ENCODE results near the gene MATN1.
"Not testable (repeated sequence)": the region's sequence is repeated elsewhere in the genome, so short reads cannot be mapped to it uniquely, and the experiment has no call there.

MATN1 gene

DNA sequence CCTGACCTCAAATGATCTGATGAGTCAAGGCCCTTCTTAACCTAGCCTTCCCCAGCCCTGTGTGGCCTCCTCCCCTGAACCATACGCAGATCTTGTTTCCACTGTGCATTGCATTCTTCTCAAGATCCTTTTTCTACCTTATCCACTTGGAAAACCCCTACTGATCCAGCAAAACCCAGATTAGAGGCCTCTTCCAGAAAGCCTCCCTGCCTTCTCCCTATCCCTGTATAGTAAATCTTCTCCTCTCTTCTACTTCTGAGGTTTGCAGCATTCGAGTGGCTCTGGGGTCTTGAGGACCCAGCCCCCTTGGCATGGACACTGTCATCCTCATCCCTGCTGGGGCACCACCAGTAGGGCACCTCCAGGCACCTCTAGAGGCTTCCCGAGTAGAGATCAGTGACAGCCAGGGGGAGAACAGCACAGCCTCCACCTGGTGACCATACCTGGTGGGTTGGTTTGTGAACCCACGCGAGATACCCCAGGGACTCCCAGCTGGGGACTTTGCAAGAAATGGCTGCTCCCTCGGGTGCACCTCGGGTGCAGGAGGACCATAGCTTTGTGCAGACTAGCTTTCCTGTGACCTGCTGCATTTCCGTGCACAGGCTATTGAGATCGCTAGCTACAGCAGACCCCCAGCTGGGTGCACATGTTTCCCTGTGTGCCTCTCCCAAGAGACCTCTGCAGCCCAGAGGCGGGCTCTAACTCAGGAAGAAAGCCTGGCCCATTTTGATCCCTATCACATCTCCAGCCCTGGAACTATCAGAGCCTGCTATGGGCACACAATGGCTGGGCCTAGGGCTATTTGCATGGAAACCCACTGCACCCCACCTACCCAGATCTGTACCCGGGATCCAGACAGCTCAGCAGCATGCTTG, 34.2 kb downstream of the MATN1 start:
- peaks cover 4% of the 10 kb centered on the region for H3K4me1 ChIP-seq
- H3K27me3 ChIP-seq (ENCODE audit: control insufficient read depth, insufficient read depth, low read length) = no peaks in the 10 kb centered on the region
- no peak for TF ChIP-seq CTCF (IDR thresholded peaks at IDR 0.05)
- H3K27ac ChIP-seq = no peak overlapping the region
- no peak overlapping the region for H3K4me2 ChIP-seq (ENCODE audit: low read length)
- H3K79me2 ChIP-seq = no peaks in the 10 kb centered on the region
- no peaks in the 10 kb centered on the region for H3K9me3 ChIP-seq (ENCODE audit: control insufficient read depth, low read length)
- H2AFZ ChIP-seq = no peak overlapping the region
- H3K4me3 ChIP-seq (ENCODE audit: low read depth, low read length) = no peak overlapping the region
- H3K9ac ChIP-seq = no peak overlapping the region
- H3K36me3 ChIP-seq (ENCODE audit: control insufficient read depth, insufficient read depth, low read length) = no peaks in the 10 kb centered on the region

DNA sequence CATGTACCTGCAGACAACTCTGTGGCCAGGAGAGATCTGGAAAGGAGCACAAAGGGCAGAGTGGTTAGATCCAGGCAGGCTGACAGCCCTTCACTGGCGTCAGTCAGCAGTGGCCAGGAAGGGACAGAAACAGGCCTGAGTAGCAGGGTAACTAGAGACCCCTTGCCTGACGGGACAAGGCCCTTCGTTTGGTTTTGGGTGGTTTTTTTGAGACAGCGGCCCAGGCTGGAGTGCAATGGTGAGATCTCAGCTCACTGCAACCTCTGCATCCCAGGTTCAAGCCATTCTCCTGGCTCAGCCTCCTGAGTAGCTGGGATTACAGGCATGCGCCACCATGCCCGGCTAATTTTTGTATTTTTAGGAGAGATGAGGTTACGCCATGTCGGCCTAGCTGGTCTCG, 34.9 kb downstream of the MATN1 start:
- H3K27me3 ChIP-seq (ENCODE audit: control insufficient read depth, insufficient read depth, low read length); H3K4me1 ChIP-seq; H2AFZ ChIP-seq; H3K79me2 ChIP-seq; H3K4me3 ChIP-seq (ENCODE audit: low read depth, low read length); H3K4me2 ChIP-seq (ENCODE audit: low read length); H3K27ac ChIP-seq; H3K9me3 ChIP-seq (ENCODE audit: control insufficient read depth, low read length); H3K9ac ChIP-seq; H3K36me3 ChIP-seq (ENCODE audit: control insufficient read depth, insufficient read depth, low read length): not testable (repeated sequence)

GRCh38 chr1:30687886-30688285, 35.5 kb downstream of the MATN1 start:
- H3K9me3 ChIP-seq (ENCODE audit: control insufficient read depth, low read length) = no peaks in the 10 kb centered on the region
- H3K4me3 ChIP-seq (ENCODE audit: low read depth, low read length) = no peak overlapping the region
- no peaks in the 10 kb centered on the region for H3K27me3 ChIP-seq (ENCODE audit: control insufficient read depth, insufficient read depth, low read length)
- H3K27ac ChIP-seq = no peak overlapping the region
- no peak for TF ChIP-seq CTCF (IDR thresholded peaks at IDR 0.05)
- no peaks in the 10 kb centered on the region for H3K79me2 ChIP-seq
- H3K4me1 ChIP-seq = peaks cover 4% of the 10 kb centered on the region
- H3K4me2 ChIP-seq (ENCODE audit: low read length) = no peak overlapping the region
- no peak overlapping the region for H2AFZ ChIP-seq
- H3K9ac ChIP-seq = no peak overlapping the region
- no peaks in the 10 kb centered on the region for H3K36me3 ChIP-seq (ENCODE audit: control insufficient read depth, insufficient read depth, low read length)

DNA sequence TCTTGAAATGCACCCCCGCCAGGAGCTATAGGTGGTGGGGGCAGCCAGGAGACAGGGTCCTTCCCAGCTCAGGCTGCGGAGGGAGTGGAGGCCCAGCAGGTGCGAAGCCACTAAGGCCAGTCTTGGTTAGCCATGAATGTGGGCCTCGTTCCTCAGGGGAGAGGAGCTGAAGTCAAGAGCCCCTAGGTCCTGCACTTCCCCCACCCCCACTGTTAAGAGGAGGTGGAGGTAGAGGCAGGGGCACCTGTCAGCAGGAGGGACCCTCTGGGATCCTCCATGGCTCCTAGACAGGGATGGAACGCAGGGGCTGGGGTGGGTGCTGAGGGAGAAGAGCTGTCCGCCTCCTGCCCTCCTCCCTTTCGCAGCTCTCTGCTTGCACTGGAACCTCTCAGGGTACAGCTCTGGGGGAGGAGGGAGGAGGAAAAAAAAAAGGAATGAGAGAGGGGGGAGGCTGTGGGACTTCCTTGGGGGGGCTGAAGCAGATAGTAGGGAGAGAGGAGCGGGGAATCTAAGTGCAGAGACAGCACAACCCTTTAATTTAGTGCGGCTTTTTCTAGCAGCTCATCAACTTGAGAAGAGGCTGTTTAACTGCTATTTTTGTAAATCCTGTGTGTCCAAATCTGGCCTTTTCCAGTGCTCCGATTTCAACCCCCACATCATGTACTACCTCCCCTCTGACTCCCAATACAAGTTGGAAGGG, 37.0 kb downstream of the MATN1 start:
- no peaks in the 10 kb centered on the region for H3K27me3 ChIP-seq (ENCODE audit: control insufficient read depth, insufficient read depth, low read length)
- H3K27ac ChIP-seq = no peak overlapping the region
- no peak overlapping the region for H2AFZ ChIP-seq
- no peaks in the 10 kb centered on the region for H3K4me1 ChIP-seq
- H3K4me3 ChIP-seq (ENCODE audit: low read depth, low read length) = no peak overlapping the region
- no peaks in the 10 kb centered on the region for H3K79me2 ChIP-seq
- H3K4me2 ChIP-seq (ENCODE audit: low read length) = no peak overlapping the region
- H3K9ac ChIP-seq = no peak overlapping the region
- TF ChIP-seq CTCF (IDR thresholded peaks at IDR 0.05) = no peak
- no peaks in the 10 kb centered on the region for H3K36me3 ChIP-seq (ENCODE audit: control insufficient read depth, insufficient read depth, low read length)
- H3K9me3 ChIP-seq (ENCODE audit: control insufficient read depth, low read length) = no peaks in the 10 kb centered on the region

DNA sequence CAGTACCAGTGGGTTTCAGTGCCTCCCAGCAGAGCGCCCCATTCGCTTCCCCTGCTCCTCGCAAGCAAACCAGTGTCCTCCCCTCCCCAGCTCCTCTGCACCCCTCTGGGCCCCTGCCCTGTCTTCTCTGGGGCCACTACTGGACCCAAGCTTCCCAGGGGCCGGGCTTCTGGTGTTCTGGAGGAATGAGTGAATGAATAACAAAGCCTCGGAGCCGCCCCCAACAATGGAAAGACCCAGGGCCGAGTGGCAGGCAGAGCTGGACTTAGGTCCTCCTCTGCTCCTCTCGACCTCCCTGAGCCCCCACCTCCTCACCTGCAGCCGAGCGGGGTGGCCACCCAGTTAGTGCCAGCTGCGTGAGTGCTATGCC, 37.6 kb downstream of the MATN1 start:
- no peaks in the 10 kb centered on the region for H3K36me3 ChIP-seq (ENCODE audit: control insufficient read depth, insufficient read depth, low read length)
- H3K4me3 ChIP-seq (ENCODE audit: low read depth, low read length) = peak overlapping the region; percentile 42
- no peak for TF ChIP-seq CTCF (IDR thresholded peaks at IDR 0.05)
- no peak overlapping the region for H3K27ac ChIP-seq
- peak overlapping the region; percentile 83 for H2AFZ ChIP-seq
- H3K79me2 ChIP-seq = no peaks in the 10 kb centered on the region
- H3K9ac ChIP-seq = no peak overlapping the region
- no peaks in the 10 kb centered on the region for H3K27me3 ChIP-seq (ENCODE audit: control insufficient read depth, insufficient read depth, low read length)
- no peaks in the 10 kb centered on the region for H3K4me1 ChIP-seq
- H3K9me3 ChIP-seq (ENCODE audit: control insufficient read depth, low read length) = no peaks in the 10 kb centered on the region
- peak overlapping the region; percentile 49 for H3K4me2 ChIP-seq (ENCODE audit: low read length)

Measured in parathyroid adenoma (tissue), 2 donors.